Endodermal cell (in vitro differentiated cells): ENCODE measurements around the gene PIGQ. TPM values are rescaled to one million over a fixed set of nuclear protein-coding genes. Genes with fewer than 3 reads are reported as not detected.

Source experiments
- DNase-seq: peaks from one replicate; pipeline ENCODE4 v3.0.0-alpha.2; 2017
- H3K27ac ChIP-seq: 2 replicates; pipeline ENCODE4 v1.5.1; 2013; ENCODE audit warnings: mild to moderate bottlenecking, low read depth, low read length, moderate library complexity
- H3K27me3 ChIP-seq: 2 replicates; pipeline ENCODE4 v1.6.1; 2013; ENCODE audit warnings: mild to moderate bottlenecking, low read length, moderate library complexity; ENCODE audit not compliant: insufficient read depth, control insufficient read depth, poor library complexity, severe bottlenecking
- H3K36me3 ChIP-seq: 2 replicates; pipeline ENCODE4 v1.7.0; 2013; ENCODE audit warnings: mild to moderate bottlenecking, low read length, moderate library complexity; ENCODE audit not compliant: control insufficient read depth, insufficient read depth
- H3K4me1 ChIP-seq: one replicate; pipeline ENCODE4 v1.7.0; 2013; ENCODE audit warnings: low read length; ENCODE audit not compliant: control insufficient read depth, insufficient read depth
- H3K4me3 ChIP-seq: 2 replicates; pipeline ENCODE4 v1.5.1; 2013; ENCODE audit warnings: mild to moderate bottlenecking, low read length, moderate library complexity
- H3K9ac ChIP-seq: 2 replicates; pipeline ENCODE4 v1.6.1; 2013; ENCODE audit warnings: mild to moderate bottlenecking, low read length, moderate library complexity; ENCODE audit not compliant: poor library complexity, severe bottlenecking; ENCODE audit errors: extremely low read depth
- H3K9me3 ChIP-seq: 2 replicates; pipeline ENCODE4 v1.6.1; 2013; ENCODE audit warnings: mild to moderate bottlenecking, low read length, moderate library complexity; ENCODE audit not compliant: control insufficient read depth
- H3K27ac Mint-ChIP-seq: 2 replicates; pipeline ENCODE4 v1.8.0; 2020; ENCODE audit warnings: mixed read lengths
- H3K27me3 Mint-ChIP-seq: 2 replicates; pipeline ENCODE4 v1.8.0; 2021; ENCODE audit warnings: mild to moderate bottlenecking, mixed read lengths; ENCODE audit not compliant: insufficient read depth
- H3K36me3 Mint-ChIP-seq: 2 replicates; pipeline ENCODE4 v1.8.0; 2020; ENCODE audit warnings: low read depth, mixed read lengths
- H3K4me1 Mint-ChIP-seq: 2 replicates; pipeline ENCODE4 v1.8.0; 2020; ENCODE audit warnings: mixed read lengths
- H3K4me3 Mint-ChIP-seq: 2 replicates; pipeline ENCODE4 v1.8.0; 2020; ENCODE audit warnings: mild to moderate bottlenecking, moderate library complexity, mixed read lengths
- H3K9me3 Mint-ChIP-seq: 2 replicates; pipeline ENCODE4 v1.8.0; 2020; ENCODE audit warnings: mild to moderate bottlenecking, mixed read lengths
- CTCF ChIP-seq: fragments of 200-600 bp; sonication (generic); conservative IDR thresholded peaks from 2 replicates; pipeline ENCODE4 v1.5.0; 2021; ENCODE audit warnings: antibody characterized with exemption, mild to moderate bottlenecking
- WGBS, 2 experiments: methylation state at CpG; one replicate each; pipeline versions ENCODE4 v1.1.5 to v1.1.7; 2013; ENCODE audit warnings: missing lambda C conversion rate in 2 of 2, mixed read lengths in 1 of 2; ENCODE audit not compliant: insufficient coverage in 1 of 2, insufficient read length in 1 of 2; 5-methylcytosine and 5-hydroxymethylcytosine counted together
- total RNA-seq, 2 donors: library from RNA; stranded (reverse); fragmentation: NEBNext Ultra II Directional in 1 of 2; extraction: Animal tissue kit (Norgen Biotek cat#: 25700) in 1 of 2; gene quantifications; 2 replicates in 1 of 2; 3 replicates in 1 of 2; pipeline ENCODE4 v1.2.1, GENCODE V29; 2021

The PIGQ gene
- total RNA-seq, 2 donors from 2014 or later, result 128 to 129 TPM

- peaks cover 9% of the 10 kb centered on the region for H3K4me1 ChIP-seq
- no peak for TF ChIP-seq CTCF
- Mint-ChIP-seq H3K27ac (no peak within 1 kb of the TSS), H3K9me3 (no peaks in the 10 kb centered on the region), H3K4me1 (no peaks in the 10 kb centered on the region), H3K27me3 (no peaks in the 10 kb centered on the region), H3K4me3 (peak within 1 kb of the TSS; percentile 39), H3K36me3 (peaks cover 10% of the 10 kb centered on the region)
- peak within 1 kb of the TSS; percentile 27 for H3K4me3 ChIP-seq
- peak within 1 kb of the TSS; percentile 95 for H3K27ac ChIP-seq
- H3K36me3 ChIP-seq, result no peaks in the 10 kb centered on the region
- no peaks in the 10 kb centered on the region for H3K27me3 ChIP-seq
- peak; percentile 87 for DNase-seq
- no peaks in the 10 kb centered on the region for H3K9me3 ChIP-seq
- WGBS, 2 experiments, result 26 to 33% methylated on average over 8 to 23 of the region's 23 CpGs
- no peak within 1 kb of the TSS for H3K9ac ChIP-seq
These were observed 61.1 kb downstream of the PIGQ start, which contains the start of gene WFIKKN1 for GRCh38 chr16:630815-631405. Gene WFIKKN1 (plus strand): TSS chr16:630985. CDS start chr16:631254, 269 bp downstream.

- Histone ChIP-seq H3K4me3 (no peak overlapping the region), H3K4me1 (peaks cover 9% of the 10 kb centered on the region), H3K27ac (no peak overlapping the region), H3K36me3 (no peaks in the 10 kb centered on the region), H3K27me3 (no peaks in the 10 kb centered on the region), H3K9me3 (no peaks in the 10 kb centered on the region), H3K9ac (no peak overlapping the region)
- no peak overlapping the region for H3K27ac Mint-ChIP-seq
- no peak for DNase-seq
- 76 to 84% methylated on average over 3 to 9 of the region's 9 CpGs for WGBS, 2 experiments
- H3K4me1 Mint-ChIP-seq, result no peaks in the 10 kb centered on the region
- no peaks in the 10 kb centered on the region for H3K9me3 Mint-ChIP-seq
- TF ChIP-seq CTCF, result no peak
- H3K27me3 Mint-ChIP-seq, result no peaks in the 10 kb centered on the region
- peaks cover 4% of the 10 kb centered on the region for H3K36me3 Mint-ChIP-seq
- H3K4me3 Mint-ChIP-seq, result no peak overlapping the region
These were observed 62.1 kb downstream of the PIGQ start for GRCh38 chr16:631808-632358.

- Histone ChIP-seq H3K27me3 (no peaks in the 10 kb centered on the region), H3K9me3 (no peaks in the 10 kb centered on the region), H3K27ac (no peak overlapping the region), H3K4me3 (no peak overlapping the region), H3K9ac (no peak overlapping the region), H3K4me1 (peaks cover 9% of the 10 kb centered on the region), H3K36me3 (no peaks in the 10 kb centered on the region)
- Mint-ChIP-seq H3K27ac (no peak overlapping the region), H3K36me3 (no peaks in the 10 kb centered on the region), H3K9me3 (no peaks in the 10 kb centered on the region), H3K4me1 (no peaks in the 10 kb centered on the region), H3K27me3 (no peaks in the 10 kb centered on the region), H3K4me3 (no peak overlapping the region)
- WGBS, 2 experiments, result 94 to 96% methylated on average over 54 to 67 of the region's 67 CpGs
- TF ChIP-seq CTCF, result no peak
- DNase-seq, result no peak
These were observed 62.9 kb downstream of the PIGQ start for GRCh38 chr16:632486-633335.
